Pancreas (tissue), 10 donors: ENCODE data around the gene WDFY4. TPM values are rescaled to one million over a fixed set of nuclear protein-coding genes. Genes with fewer than 3 reads are reported as not detected.

Experiments used
- ATAC-seq, 4 donors: fragments of 200-7000 bp; cut with Tn5 transposase; one replicate each; pipeline versions ENCODE4 v1.8.0 to v1.9.1; 2020; ENCODE audit warnings: mild to moderate bottlenecking in 4 of 4, moderate library complexity in 4 of 4
- DNase-seq, 6 donors: peaks; one replicate each; pipeline ENCODE4 v3.0.0-alpha.2; 2020
- FAIRE-seq: peaks from 2 replicates; lab custom pipeline; 2012; peaks lifted over from hg19 to GRCh38; lab: Jason Lieb, UNC
- H3K27ac ChIP-seq, 4 donors: fragments of 200-600 bp; sonication (generic); 1 replicate in 3 of 4; 2 replicates in 1 of 4; pipeline versions ENCODE4 v1.5.0 to v1.8.0; 2020
- H3K27me3 ChIP-seq, 4 donors: fragments of 200-600 bp; one replicate each; pipeline ENCODE4 v1.8.0; 2021
- H3K36me3 ChIP-seq, 3 donors: fragments of 200-600 bp; sonication (generic) in 1 of 3; one replicate each; pipeline versions ENCODE4 v1.5.0 to v1.8.0; 2020 to 2021
- H3K4me1 ChIP-seq, 3 donors: fragments of 200-600 bp; one replicate each; pipeline ENCODE4 v1.8.0; 2021
- H3K4me3 ChIP-seq, 4 donors: fragments of 200-600 bp; sonication (generic) in 2 of 4; one replicate each; pipeline versions ENCODE4 v1.5.0 to v1.8.0; 2020 to 2021
- H3K9me3 ChIP-seq, 4 donors: fragments of 200-600 bp; one replicate each; pipeline ENCODE4 v1.8.0; 2021
- WGBS, 2 donors: extraction: QIAGEN DNeasy Blood & Tissue Kit; methylation state at CpG; one replicate each; pipeline ENCODE4 v1.1.7; 2013; 5-methylcytosine and 5-hydroxymethylcytosine counted together
- intact Hi-C, 3 donors: fragments of 100-400 bp; cut with DNase I; formaldehyde crosslinking; loops; one replicate each; pipeline versions ENCODE4 v1.11.1 to v1.14.2; 2022
- microRNA-seq, 2 donors: library from miRNA; unstranded; fragments of <30 nt; microRNA quantifications; one replicate each; pipeline versions ENCODE4 to v1.1.0, GENCODE V29; 2019 to 2020
- polyA plus RNA-seq, 2 donors: library from polyadenylated mRNA; stranded (reverse); fragments of 200-250 nt; gene quantifications; one replicate each; pipeline ENCODE4 v1.2.3, GENCODE V29; 2013
- total RNA-seq, 6 donors: library from RNA; stranded (reverse); fragmentation: NEBNext Ultra II Directional in 4 of 6; extraction: Animal tissue kit (Norgen Biotek cat#: 25700) in 4 of 6; gene quantifications; one replicate each; pipeline versions ENCODE4 v1.2.1 to v1.2.4, GENCODE V29; 2021 to 2023
- TF ChIP-seq, protein P1 (sequence below), 4 donors: fragments of 200-600 bp; sonication (generic) in 3 of 4; IDR thresholded peaks; one replicate each; pipeline versions ENCODE4 v1.5.0 to v1.8.0; 2021; ENCODE audit warnings: antibody characterized with exemption in 4 of 4
- donor health status: healthy with polysubstance abuse.
- donor health status: DM: no; HTN: no; CAD: no; lungs with moderate emphysema.
- donor health status: DM: no; HTN: no; CAD: no.
- donor health status: control.
- donor health status: control.
- donor health status: Bipolar disorder and iron deficiency.
- donor health status: DM: yes; HTN: yes; CAD: no.
- donor health status: DM: no; HTN: no; CAD: no.
- donor health status: DM: no; HTN: no; CAD: no.
- donor health status: DM: yes; HTN: yes; CAD: no.

WDFY4 gene
- total and polyA plus RNA-seq, 8 donors = 0.14 to 8.4 (median 0.72) TPM

DNA sequence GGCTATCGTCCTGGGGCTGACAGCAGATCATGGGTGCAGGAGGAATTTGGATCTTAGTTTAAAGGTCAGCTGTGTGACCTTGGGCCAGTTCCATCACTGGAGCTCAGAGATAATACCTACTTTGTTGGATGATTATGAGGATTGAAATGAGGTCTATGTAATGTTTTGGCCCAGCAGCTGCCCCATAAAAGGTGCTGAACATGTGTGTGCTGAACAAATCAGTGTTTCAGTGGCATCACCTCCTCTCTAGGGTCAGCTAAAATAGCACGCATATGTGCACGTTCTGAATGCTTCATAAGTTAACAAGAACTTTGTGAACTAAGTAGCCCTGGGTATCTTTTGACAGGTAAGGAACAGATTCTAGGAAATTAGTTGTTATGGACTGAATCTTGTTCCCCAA is 339.8 kb downstream of the WDFY4 start:
- Histone ChIP-seq H3K36me3 (no peaks in the 10 kb centered on the region), H3K27me3 (no peaks in the 10 kb centered on the region), H3K4me3 (no peak overlapping the region), H3K27ac (peak overlapping the region in 2 of 4 donors; percentile 7 to 48), H3K4me1 (no peaks in the 10 kb centered on the region), H3K9me3 (no peaks in the 10 kb centered on the region)
- TF ChIP-seq, protein P1, sequence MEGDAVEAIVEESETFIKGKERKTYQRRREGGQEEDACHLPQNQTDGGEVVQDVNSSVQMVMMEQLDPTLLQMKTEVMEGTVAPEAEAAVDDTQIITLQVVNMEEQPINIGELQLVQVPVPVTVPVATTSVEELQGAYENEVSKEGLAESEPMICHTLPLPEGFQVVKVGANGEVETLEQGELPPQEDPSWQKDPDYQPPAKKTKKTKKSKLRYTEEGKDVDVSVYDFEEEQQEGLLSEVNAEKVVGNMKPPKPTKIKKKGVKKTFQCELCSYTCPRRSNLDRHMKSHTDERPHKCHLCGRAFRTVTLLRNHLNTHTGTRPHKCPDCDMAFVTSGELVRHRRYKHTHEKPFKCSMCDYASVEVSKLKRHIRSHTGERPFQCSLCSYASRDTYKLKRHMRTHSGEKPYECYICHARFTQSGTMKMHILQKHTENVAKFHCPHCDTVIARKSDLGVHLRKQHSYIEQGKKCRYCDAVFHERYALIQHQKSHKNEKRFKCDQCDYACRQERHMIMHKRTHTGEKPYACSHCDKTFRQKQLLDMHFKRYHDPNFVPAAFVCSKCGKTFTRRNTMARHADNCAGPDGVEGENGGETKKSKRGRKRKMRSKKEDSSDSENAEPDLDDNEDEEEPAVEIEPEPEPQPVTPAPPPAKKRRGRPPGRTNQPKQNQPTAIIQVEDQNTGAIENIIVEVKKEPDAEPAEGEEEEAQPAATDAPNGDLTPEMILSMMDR (IDR thresholded peaks at IDR 0.05) = no peak
- intact Hi-C loops = no loop called here
- DNase-seq (no peak), ATAC-seq (no peak), FAIRE-seq (no peak)
- WGBS, 2 donors = 62 to 63% methylated on average over 3 of the region's 3 CpGs

DNA sequence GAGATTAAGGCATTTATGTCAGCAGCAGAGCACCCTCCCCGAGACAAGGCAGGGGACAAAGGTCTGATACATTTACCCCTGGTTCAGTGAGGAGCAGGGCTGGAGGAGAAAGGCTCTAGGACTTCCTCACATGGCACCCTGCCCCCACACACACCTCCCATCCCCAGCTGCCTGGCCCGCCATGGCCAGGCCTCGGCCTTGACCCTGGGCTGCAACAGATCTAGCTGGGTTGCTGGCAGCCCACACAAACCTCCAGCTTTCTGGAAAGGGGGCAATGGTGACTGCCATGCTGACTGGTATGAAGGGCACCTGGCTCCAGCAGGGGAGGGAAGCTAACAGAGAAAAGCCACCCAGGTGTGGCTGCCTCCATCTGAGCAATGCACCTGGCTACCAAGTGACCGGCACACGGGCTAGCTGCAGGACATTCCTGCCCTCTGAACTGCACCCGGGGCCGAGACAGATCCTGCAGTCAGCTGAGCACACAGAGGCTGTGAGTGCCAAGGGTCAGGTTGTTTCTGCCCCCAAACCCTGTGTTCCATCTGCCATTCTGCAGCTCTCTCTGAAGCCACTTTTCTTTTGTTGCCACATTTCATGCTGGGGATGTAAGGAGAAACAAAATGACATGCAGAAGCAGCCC is 340.8 kb downstream of the WDFY4 start:
- Histone ChIP-seq H3K27me3 (no peaks in the 10 kb centered on the region), H3K36me3 (no peaks in the 10 kb centered on the region), H3K4me1 (no peaks in the 10 kb centered on the region), H3K4me3 (no peak overlapping the region), H3K9me3 (no peaks in the 10 kb centered on the region), H3K27ac (no peak overlapping the region)
- DNase-seq (no peak), FAIRE-seq (no peak), ATAC-seq (no peak)
- WGBS, 2 donors = 63 to 72% methylated on average over 7 of the region's 7 CpGs
- TF ChIP-seq, protein P1 (IDR thresholded peaks at IDR 0.05) = no peak
- intact Hi-C loops = no loop called here

DNA sequence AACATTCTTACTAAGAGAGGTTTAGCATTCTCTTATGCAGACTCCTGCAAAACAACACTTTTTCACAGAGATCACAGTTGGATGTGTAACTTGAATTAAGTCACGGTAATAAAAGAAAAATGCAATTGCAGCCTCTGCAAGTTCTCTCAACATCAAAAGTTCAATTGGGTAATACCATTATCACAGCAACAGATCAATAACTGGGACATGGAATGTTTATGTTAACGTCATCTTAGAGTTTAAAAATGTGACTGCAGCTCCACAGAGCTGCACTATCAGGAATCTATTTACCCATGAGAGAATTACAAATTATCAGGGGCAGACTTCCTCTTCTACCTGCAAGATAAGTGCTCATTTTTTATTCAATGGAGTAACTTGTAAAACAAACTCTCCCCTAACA is 344.0 kb downstream of the WDFY4 start:
- intact Hi-C loops = no loop called here
- Histone ChIP-seq H3K4me1 (no peaks in the 10 kb centered on the region), H3K27me3 (no peaks in the 10 kb centered on the region), H3K36me3 (no peaks in the 10 kb centered on the region), H3K9me3 (no peaks in the 10 kb centered on the region), H3K4me3 (no peak overlapping the region), H3K27ac (no peak overlapping the region)
- FAIRE-seq (no peak), ATAC-seq (no peak), DNase-seq (no peak)
- TF ChIP-seq, protein P1 (IDR thresholded peaks at IDR 0.05) = no peak
- WGBS, 2 donors = 29 to 42% methylated on average over 2 of the region's 2 CpGs

DNA sequence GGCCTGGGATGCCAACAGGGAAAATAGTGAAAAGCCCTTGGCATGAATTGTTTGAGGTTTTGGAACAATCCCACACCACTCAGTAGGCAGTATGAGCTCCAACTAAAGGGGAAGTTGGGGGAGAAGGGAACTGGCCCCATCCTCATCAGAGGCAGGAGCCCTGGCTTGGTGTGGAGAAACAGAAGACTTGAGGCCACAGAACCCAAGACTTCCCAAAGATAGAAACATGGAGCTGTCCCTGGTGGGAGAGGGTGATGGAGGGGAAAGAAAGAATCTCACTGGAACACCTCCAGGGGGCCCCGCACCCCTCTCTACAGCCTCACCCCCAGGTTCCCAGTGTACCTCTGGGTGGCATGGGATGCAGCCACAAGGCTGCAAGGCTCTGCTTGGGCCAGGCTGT is 345.0 kb downstream of the WDFY4 start:
- H3K4me3 ChIP-seq = no peak overlapping the region
- no peaks in the 10 kb centered on the region for H3K27me3 ChIP-seq
- no peaks in the 10 kb centered on the region for H3K36me3 ChIP-seq
- no peaks in the 10 kb centered on the region for H3K4me1 ChIP-seq
- no peaks in the 10 kb centered on the region for H3K9me3 ChIP-seq
- DNase-seq (no peak), ATAC-seq (no peak), FAIRE-seq (no peak)
- intact Hi-C loops = no loop called here
- TF ChIP-seq, protein P1 (IDR thresholded peaks at IDR 0.05) = no peak
- 83 to 86% methylated on average over 1 of the region's 1 CpG for WGBS, 2 donors
- H3K27ac ChIP-seq = no peak overlapping the region

Small RNA genes within 50 kb of the gene (microRNA-seq; reads per million reads assigned to microRNA genes)
- gene MIR4294 = 0 reads per million in 2 donors

Other genes starting within 250 kb of the WDFY4 start
- gene ARHGAP22, start 79.8 kb upstream of the WDFY4 start, total RNA-seq = 1 to 10 TPM; 1.1 to 6.0 (median 1.8) TPM
- gene ARHGAP22, start 79.8 kb upstream of the WDFY4 start, polyA plus RNA-seq = 1 to 10 TPM; 1.8 to 2.3 TPM